HG03342 (cell line): ENCODE data around the gene ARHGAP4.

Source experiments
- ATAC-seq: cut with Tn5 transposase; IDR thresholded peaks from one replicate; pipeline ENCODE4 v1.9.1; 2021; ENCODE audit warnings: mild to moderate bottlenecking, moderate library complexity; ENCODE audit not compliant: unreplicated experiment

Gene ARHGAP4

DNA sequence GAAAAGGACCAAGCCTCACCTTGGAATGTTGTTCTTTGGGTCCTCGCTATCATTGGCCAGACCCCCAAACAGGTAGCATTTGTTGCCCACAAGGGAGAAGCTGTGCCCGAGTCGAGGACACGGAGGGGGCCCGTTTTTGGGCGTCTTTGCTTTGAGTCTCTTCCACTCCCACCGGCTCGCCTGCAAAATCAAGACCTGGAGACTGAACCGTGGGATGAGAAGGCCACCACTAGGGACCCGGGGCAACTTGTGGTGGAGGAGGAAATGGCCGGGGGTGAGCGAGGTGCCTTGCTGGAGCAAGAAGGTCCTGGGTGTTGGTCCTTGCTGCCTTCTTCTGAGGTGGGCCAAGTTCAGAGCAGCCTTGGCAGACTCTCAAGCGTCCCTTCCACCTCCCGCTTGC lies 38.0 kb upstream of the ARHGAP4 start:
- ATAC-seq: no peak

- ATAC-seq: no peak
Measured at GRCh38 chrX:153963546-153963945, 37.5 kb upstream of the ARHGAP4 start.

DNA sequence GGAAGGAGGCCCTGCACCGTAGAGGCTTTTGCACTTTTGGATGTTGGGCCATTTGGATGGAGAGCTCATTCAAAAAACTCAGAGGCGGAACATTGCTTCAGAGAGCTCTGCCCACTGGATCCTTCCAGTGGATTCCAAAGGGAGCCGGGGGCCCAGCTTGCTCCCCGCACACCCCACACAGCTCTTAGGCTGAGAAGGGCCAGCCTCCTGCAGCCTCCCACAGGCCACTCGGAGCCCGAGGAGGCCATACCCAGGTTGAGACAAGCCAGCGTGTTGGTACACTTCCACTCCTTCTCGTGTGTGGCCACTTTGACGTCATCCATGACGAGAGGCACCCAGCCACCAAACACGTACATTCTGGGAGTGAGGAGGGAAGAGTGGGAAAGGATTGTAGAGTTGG lies 35.2 kb upstream of the ARHGAP4 start:
- ATAC-seq: no peak

- ATAC-seq: no peak
Measured at GRCh38 chrX:153960786-153961185, 34.7 kb upstream of the ARHGAP4 start.

DNA sequence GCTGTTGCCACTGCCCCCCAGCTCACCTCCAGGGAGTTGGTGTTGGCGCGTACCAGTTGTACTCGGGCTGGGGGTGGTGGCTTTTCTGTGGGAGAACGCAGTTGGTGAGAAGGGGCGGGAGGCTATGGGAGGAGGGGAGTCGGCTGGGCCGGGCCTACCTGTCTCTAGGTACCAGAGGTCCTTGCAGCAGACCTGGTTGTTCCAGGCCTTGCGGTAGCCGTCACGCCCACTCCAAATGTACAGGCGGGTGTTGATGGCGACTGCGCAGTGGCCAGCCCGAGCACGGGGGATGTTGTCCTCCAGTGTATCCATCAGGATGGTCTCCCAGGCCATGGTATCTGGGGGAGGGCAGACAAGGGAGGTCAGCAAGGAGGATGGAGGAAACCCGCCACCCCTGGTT lies 34.0 kb upstream of the ARHGAP4 start:
- ATAC-seq: no peak

DNA sequence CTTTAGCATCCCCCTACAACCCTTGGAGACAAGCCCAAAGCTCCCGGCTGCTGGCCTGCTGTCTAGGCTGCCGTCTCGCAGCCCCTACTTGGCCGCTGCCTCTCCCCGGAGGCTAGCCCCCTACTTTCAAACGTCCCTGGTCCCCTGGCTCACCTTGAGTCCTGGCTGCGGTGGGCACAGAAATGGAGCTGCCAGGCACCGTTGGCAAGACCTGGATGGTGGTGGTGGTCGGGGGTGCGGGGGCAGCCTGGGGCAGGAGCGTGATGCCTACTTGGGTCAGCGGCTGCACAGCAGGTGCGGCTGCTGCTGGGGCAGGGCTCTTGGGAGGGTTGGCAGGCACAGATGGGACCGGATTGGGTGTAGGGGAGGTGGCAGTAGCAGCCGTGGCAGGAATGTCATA lies 33.6 kb upstream of the ARHGAP4 start:
- no peak for ATAC-seq

- no peak for ATAC-seq
Measured at GRCh38 chrX:153958605-153959004, 32.5 kb upstream of the ARHGAP4 start.

DNA sequence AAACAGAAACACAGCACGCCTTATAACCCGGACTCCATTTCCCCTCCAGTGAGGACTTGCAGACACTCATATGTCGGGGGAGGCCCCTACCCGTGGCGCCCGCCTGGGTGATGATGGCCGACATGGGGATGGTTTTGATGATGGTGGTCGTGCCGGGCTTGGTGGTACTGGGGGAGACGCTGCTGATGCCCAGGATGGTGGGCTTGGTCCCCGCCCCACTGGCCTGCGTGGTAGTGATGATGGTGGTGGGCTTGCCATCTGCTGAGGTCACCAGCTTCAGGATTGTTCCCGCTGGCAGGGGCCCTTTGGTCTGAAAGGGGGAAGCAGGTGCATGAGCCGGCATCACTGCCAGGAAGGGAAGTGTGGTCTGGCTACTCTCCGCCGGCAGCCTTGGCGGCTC lies 31.2 kb upstream of the ARHGAP4 start:
- no peak for ATAC-seq

GRCh38 chrX:153956044-153956907 lies 30.2 kb upstream of the ARHGAP4 start:
- ATAC-seq: no peak

DNA sequence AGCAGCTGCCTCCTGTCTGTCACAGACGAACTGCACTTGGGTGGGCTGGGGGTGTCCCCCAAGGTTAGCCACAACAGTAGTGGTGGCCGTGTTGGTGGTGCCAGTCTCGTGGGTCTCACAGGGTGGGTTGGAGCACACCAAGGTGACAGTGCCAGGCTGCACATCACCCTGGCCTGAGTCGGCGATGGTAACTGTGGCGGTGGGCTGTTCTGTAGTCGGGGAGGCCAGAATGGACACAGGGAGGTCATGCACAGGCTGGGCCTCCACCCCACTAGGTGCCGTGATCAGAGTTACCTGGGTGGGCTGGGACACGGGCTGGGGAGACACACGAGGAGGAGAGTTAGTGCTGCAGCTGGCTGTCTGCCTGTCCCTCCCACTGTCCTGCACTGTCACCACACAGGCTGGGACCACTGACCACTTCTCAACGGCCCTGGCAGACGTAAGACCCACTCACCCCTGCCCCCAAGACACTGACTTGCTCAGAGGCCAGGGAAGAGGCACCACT lies 29.2 kb upstream of the ARHGAP4 start:
- ATAC-seq: no peak

DNA sequence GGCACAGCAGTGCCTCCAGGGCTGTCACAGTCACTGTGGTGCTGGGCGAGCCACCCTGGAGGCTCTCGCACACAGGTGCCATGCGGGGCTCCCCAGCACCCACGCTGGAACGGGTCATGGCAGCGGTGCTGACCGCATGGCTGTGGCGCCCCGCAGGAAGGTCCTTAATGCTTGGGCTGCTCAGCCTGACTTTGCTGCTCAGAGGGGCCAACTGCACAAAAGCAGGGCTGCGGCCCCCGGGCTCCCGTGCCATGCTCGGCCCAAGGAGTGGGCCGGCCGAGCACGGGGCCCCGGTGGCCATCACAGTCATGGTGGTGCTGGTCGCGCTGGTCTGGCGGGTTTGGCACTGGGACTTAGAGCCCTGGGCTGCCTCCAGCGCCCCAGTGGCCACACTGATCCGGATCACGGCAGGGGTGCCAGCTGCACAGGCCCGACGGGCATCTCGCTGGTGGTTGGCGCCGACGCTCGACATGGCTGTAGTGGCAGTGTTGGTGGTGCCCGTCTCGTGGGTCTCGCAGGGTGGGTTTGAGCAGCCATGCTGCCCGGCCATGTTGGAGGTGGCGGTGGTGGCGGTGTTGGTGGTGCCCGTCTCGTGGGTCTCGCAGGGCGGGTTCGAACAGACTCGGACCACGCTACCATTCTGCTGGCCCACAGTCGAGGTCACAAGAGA lies 28.6 kb upstream of the ARHGAP4 start:
- ATAC-seq: no peak

GRCh38 chrX:153953892-153954557 lies 28.0 kb upstream of the ARHGAP4 start:
- no peak for ATAC-seq

DNA sequence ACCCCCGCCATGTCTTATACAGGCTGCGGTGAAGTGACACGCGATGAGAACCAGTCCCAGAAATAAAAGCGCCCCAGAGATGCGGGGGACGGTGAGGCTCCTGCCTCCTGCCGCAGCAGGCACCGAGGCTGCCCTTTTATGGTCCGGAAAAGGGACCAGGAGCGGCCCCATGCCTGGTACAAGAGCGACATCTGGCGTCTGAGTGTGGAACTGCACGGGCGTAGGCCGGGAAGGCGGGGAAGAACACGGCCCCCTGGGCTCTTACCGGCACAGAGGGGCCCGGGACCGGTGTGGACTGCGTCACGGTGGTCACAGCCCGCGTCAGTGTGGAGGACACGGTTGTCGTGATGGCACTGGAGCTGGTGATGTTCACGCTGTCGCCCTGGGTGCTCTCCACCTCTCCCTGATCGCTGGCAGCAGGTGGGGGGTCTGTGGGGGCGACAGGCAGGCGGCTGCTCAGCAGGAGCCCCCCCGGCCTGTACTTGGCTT lies 27.3 kb upstream of the ARHGAP4 start:
- ATAC-seq: peak; percentile 61

DNA sequence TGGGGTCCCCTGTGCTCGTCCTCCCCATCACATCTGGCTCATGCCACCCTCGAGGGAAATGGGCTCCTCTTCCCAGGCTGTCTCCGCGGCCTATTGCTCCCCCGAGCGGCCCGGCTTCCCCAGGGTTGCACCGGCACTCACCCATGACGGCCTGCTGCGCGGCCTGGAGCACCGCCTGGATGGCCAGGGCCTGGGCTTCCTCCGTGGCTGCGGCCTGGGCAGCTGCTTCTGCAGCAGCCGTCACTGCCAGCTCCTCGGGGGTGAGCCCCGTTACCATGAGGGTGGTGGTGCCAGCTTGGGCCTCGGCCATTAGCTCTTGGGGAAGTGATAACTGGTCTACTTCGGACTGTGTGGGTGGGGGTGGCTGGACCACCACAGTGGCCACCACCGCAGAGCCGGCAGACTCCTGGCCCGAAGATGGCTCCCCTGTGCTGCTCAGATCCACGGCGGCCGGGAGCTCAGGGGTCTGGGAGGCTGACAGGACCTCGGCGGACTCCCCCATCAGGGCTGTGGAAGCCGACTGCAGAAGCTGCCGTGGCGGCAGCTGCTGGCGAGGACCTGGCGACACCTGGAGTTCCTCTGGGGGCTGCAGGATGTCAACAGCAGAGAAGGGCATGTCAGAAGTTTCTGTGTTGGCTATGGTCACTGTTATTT lies 26.4 kb upstream of the ARHGAP4 start:
- no peak for ATAC-seq

GRCh38 chrX:153951683-153952372 lies 25.8 kb upstream of the ARHGAP4 start:
- ATAC-seq: no peak

DNA sequence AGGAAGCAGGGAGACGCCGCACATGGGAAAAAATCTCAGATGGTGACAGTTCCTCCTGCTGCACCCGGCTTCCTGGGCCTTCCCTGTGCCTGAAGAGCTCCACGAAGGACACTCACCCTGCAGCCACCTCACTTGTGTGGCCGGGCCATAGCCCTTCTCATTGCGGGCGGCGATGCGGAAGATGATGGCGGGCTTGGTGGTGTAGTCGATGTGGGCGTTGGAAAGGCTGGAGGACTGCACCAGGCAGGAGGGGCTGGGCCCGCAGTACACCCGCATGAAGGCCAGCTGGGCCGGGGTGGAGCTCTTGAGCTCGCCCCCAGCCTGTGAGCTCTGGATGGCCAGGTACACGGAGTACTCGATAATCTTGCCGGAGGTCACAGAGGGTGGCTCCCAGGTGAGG lies 24.1 kb upstream of the ARHGAP4 start:
- no peak for ATAC-seq

DNA sequence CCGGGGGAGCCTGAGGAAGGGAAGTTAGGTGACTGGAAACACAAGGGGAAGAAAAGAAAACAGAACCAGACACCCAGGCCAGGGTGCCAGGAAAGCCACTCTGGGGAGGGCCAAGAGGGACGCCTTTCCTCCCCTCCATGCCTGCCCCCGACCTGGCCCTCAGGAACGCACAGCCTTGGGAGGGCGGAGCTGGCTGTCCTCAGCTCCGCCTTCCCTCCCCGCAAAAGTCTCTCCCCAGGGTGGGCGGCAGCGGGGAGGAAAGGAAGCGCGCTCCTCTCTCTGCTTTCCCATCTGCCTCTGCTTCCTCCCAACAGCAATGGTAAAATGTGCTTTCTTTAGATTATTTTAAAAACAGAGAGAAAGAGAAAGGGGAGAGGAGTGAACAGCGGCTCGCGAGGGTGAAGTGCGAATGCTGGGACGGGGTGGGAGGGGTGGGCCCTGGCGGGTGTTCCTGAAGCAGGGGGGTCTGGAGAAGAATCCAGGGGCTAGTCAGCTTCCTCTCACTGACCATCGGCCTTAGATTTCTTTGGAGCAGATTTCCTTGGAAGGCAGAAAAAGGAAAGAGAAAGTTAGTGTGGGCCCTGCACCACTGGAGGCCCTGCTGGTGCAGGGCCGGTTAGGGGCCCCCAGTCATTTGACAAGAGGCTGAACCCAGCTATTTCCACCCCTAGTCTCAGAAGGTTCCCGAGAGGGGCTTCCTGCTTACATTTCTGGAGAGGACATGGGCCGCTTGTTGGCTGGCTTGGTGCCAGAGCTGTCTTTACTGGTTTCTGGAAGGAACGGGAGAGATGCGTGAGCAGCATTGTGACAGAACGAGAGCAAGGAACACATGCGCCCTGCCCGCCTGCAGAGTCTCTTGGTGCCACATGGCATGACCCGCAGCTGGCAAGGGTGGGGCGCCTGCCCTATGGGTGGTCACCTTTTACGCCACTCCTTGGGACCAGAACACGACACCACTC lies 23.1 kb upstream of the ARHGAP4 start:
- ATAC-seq: no peak

DNA sequence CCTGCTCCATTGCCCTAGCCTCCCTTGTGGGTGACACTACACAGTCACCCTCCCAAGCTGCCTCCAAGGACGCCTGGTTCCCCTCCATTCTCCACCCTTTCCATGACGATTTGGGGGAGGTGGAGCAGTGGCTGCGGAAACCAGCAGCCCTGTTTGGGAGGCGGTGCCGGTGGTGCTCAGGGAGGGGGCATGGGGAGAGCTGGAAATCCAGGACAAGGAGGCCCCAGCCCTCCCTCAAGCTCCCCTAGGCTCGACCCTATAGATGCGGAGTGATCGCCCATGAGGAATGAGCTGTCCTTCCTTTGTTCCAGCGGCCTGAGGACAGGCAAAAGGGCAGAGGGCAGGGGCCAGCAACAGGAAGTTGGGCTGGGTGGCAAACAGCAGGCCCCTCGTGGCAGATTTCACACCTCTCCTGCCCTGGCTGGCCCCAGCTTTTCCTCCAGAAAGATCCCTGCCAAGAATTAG lies 22.0 kb upstream of the ARHGAP4 start:
- no peak for ATAC-seq
